ENCODE results near the gene KAT6B.

DNA sequence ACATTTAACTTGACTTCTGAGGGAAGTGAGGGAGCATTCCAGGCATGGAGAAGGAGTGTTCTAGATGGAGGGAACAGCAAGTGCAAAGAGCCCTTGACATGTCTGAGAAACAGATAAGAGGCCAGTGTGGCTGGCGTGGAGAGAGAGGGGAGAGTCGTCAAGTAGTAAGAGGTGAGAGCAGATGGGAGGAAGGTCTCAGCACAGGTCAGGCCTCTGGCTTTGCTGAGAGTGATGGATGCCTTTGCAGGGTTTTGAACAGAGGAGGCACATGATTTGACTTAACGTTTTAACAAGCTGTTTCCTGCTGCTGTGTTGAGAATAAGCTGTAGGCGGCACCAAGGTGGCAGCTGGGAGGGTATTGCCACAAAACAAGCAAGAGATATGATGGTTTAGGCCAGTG lies 97.2 kb downstream of the KAT6B start:
- TF ChIP-seq POLR2AphosphoS5 (IDR thresholded peaks at IDR 0.05; ENCODE audit: low read depth, low read length) (no peak), SIN3A (IDR thresholded peaks at IDR 0.05; ENCODE audit: borderline replicate concordance, insufficient read depth, low read length) (no peak)
- TF ChIP-seq, protein P1, sequence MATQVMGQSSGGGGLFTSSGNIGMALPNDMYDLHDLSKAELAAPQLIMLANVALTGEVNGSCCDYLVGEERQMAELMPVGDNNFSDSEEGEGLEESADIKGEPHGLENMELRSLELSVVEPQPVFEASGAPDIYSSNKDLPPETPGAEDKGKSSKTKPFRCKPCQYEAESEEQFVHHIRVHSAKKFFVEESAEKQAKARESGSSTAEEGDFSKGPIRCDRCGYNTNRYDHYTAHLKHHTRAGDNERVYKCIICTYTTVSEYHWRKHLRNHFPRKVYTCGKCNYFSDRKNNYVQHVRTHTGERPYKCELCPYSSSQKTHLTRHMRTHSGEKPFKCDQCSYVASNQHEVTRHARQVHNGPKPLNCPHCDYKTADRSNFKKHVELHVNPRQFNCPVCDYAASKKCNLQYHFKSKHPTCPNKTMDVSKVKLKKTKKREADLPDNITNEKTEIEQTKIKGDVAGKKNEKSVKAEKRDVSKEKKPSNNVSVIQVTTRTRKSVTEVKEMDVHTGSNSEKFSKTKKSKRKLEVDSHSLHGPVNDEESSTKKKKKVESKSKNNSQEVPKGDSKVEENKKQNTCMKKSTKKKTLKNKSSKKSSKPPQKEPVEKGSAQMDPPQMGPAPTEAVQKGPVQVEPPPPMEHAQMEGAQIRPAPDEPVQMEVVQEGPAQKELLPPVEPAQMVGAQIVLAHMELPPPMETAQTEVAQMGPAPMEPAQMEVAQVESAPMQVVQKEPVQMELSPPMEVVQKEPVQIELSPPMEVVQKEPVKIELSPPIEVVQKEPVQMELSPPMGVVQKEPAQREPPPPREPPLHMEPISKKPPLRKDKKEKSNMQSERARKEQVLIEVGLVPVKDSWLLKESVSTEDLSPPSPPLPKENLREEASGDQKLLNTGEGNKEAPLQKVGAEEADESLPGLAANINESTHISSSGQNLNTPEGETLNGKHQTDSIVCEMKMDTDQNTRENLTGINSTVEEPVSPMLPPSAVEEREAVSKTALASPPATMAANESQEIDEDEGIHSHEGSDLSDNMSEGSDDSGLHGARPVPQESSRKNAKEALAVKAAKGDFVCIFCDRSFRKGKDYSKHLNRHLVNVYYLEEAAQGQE (IDR thresholded peaks at IDR 0.05; ENCODE audit: insufficient read depth in 1 of 2, low read depth in 2 of 2, low read length in 2 of 2) = no peak
